ENCODE measurements around the gene MYO16.
"Not testable (repeated sequence)": the region's sequence is repeated elsewhere in the genome, so short reads cannot be mapped to it uniquely, and the experiment has no call there.

MYO16 gene

DNA sequence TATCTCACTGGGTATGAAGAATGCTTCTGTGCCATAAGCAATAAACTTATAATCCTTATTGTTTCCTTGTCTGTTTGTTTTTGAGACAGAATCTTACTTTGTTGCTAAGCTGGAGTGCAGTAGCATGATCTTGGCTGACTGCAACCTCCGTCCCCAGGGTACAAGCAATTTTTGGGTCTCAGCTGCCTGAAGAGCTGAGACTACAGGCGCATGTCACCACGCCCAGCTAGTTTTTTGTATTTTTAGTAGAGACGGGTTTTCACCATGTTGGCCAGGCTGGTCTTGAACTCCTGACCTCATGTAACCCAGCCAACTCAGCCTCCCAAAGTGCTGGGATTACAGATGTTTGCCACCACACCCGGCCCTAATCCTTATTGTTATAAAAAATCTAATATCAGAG, 112.5 kb downstream of the MYO16 start:
- in situ Hi-C loops (cut with MboI; ENCODE audit: low sequenced_read_pairs) = no loop called here

- in situ Hi-C loops (cut with MboI; ENCODE audit: low sequenced_read_pairs) = no loop called here
These were observed 113.5 kb downstream of the MYO16 start for GRCh38 chr13:108742701-108743451.

GRCh38 chr13:108743522-108743921, 114.1 kb downstream of the MYO16 start:
- in situ Hi-C loops (cut with MboI; ENCODE audit: low sequenced_read_pairs) = no loop called here

- in situ Hi-C loops (cut with MboI; ENCODE audit: low sequenced_read_pairs) = no loop called here
These were observed 118.4 kb downstream of the MYO16 start for GRCh38 chr13:108747843-108748242.

DNA sequence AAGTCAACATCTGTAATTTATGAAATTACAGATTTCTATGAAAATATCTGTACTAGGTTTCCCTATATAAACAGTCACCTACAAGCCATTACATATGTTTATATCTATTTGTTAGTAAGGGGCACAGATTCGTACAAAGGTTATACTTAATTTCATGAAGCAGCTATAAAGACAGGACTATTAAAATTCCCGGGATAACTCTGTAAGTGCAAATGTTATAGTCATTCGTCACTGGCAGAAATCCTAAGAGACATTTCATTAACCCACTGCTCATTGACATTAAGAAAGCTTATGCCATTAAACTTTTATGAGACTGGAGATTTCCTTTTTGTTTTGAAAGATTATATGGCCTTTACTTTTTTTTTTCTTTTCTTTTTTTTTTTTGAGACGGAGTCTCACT, 122.9 kb downstream of the MYO16 start:
- in situ Hi-C loops (cut with MboI; ENCODE audit: low sequenced_read_pairs) = no loop called here

DNA sequence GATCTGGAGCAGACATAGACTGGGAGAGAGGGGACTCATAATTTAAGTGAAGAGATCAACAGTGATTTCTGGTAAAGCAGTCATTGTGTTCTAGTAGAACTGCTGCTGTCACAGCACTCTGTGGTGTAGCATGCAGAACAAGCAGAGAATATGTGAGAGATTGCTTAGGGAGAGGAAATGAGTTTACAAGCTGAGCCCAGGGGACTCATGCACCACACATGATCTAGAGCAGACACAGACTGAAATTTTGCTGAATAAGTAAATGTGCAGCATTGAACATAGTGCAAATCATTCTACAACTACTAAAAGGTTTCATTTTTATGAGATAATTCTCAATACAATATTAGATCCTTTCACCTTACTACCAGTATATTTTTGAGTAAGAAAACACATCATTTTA, 125.7 kb downstream of the MYO16 start:
- in situ Hi-C loops (cut with MboI; ENCODE audit: low sequenced_read_pairs) = no loop called here

DNA sequence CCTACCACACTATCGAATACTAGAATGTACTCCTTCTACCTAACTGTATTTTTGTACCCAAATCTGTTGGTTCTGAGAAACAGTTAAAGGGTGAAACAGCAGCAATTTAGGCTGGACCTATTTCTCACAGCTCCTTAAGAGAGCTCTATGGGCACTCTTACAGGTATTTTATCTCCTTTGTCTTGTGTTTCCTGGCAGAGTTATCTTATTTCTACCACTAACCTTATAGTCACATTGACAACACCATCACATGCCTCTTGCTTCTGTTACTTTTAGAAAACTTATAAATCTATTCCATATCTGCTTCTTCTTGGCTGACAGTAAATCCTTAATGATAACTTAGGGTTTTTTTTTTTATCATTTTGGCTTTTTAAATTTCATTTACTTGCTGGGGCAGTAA, 130.7 kb downstream of the MYO16 start:
- in situ Hi-C loops (cut with MboI; ENCODE audit: low sequenced_read_pairs) = no loop called here

- in situ Hi-C loops (cut with MboI; ENCODE audit: low sequenced_read_pairs) = no loop called here
These were observed 131.1 kb downstream of the MYO16 start for GRCh38 chr13:108760541-108760940.

GRCh38 chr13:108768035-108768434, 138.6 kb downstream of the MYO16 start:
- in situ Hi-C loops (cut with MboI; ENCODE audit: low sequenced_read_pairs) = no loop called here

- in situ Hi-C loops (cut with MboI; ENCODE audit: low sequenced_read_pairs) = no loop called here
These were observed 140.0 kb downstream of the MYO16 start for GRCh38 chr13:108769213-108770070.

DNA sequence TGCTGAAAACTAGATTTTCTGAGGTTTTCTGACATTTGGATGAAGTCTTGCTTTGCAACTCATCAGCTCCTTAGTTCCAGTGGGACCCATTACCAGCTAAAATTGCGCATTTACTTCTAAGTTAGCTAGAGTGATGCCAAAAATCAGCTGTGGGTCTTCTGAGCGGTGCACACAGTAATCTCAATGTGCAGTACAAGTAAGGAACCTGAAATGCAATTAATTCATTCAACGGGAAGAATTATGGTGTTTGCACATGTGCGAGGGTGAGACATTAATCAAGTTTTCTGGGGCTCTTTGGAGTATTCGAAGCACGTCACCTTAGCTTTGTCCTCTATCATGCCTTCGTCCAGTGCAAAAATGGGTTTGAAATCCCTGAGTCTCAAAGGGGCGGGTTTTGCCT, 146.2 kb downstream of the MYO16 start:
- in situ Hi-C loops (cut with MboI; ENCODE audit: low sequenced_read_pairs) = no loop called here

DNA sequence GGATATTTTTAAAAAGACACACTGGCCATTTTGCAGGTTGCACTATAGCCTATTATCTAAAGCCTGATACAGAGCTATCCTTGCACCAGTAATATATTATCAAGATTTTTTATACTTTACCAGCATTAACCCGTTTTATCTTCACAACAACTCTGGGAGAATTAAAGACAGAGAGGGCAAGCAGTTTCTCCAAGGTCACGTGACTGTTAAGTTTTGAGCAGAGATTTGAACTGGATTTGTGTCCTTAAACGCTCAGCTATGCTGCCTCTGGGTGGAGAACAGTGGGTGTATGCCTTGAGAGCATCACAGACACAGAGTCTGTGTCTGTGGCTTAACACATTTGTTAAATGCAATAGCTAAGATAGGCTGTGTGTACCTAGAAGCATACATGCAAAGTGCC, 147.2 kb downstream of the MYO16 start:
- in situ Hi-C loops (cut with MboI; ENCODE audit: low sequenced_read_pairs) = no loop called here

DNA sequence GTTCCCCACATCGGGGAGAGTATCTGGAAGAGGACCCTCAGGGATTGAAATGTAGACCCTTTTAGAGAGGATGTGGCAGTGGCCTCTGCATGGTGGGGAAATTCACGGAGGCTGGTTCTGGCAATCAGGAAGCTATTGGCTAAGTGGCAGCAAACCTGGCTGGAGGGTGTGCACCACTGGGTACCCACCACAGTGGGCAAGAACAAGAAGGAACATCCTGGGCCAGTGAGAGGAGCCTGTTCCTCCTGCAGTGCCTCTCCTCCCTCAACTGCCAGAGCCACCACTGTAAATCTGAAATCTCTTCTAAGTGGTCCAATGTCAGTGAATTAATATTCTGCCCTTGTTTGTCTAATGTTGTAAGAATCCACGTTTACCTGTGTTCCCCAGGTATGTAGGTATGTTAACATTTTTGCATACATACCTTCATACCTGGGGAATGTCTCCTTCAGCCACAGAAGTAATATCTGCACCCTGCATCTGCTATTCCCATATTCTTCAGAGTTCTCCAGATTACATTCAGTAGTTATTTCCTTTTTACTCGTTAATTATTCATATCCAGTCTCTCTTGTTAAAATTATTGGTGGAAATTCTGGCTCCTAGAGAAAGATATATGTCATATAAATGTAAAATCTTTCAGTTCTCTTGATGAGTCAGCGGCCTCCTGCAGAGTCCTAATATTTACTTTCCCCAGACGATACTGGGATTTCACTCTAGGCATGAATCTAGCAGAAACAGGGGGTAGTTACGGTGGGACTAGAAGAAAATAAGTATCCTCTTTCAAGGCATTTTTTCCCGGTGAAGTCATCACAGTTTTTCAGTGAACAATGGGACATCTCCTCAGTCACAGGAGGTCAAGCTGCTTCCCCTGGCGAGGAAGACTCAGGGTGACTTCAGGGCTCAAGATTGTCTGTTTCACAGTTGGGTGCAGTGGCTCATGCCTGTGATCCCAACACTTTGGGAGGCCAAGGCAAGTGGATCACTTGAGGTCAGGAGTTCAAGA, 148.3 kb downstream of the MYO16 start:
- in situ Hi-C loops (cut with MboI; ENCODE audit: low sequenced_read_pairs) = no loop called here

- in situ Hi-C loops (cut with MboI; ENCODE audit: low sequenced_read_pairs) = no loop called here
These were observed 149.9 kb downstream of the MYO16 start for GRCh38 chr13:108779308-108779707.

DNA sequence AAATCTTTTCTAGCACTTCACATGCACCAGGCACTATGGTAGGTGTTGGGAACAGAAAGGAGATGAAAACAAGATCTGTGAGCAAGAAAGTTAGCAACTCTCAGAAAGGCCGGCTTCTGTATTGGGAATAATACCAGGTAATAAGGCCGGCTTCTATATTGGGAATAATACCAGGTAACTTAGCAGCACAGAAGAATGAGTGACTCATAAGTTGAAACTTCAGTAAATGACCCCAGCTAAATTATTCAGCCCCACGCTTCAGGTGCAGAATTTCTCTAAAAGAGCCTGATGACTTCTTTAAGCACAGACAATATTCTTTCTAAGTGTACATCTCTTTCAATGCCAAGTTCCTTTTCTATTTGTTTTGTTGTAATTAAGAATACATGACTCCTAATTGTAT, 151.3 kb downstream of the MYO16 start:
- in situ Hi-C loops (cut with MboI; ENCODE audit: low sequenced_read_pairs) = no loop called here

DNA sequence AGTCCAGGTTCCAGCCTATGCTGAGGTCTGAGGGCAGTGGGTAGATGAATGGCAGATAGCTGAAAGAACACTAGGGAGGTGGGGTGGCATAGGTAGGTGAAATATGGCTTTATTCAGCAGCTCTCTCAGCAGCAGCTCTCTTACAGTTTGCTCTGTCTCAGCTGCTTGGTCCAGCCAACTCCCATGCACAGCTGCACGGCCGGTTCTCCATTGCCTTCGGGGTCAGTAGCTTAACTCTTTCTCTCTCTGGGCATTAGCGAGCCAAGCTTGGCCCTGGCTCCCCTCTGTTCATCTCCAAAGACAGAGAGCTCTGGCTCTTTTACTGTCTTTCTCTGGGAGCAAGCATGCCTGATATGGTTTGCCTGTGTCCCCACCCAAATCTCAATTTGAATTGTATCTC, 151.9 kb downstream of the MYO16 start:
- in situ Hi-C loops (cut with MboI; ENCODE audit: low sequenced_read_pairs) = no loop called here

DNA sequence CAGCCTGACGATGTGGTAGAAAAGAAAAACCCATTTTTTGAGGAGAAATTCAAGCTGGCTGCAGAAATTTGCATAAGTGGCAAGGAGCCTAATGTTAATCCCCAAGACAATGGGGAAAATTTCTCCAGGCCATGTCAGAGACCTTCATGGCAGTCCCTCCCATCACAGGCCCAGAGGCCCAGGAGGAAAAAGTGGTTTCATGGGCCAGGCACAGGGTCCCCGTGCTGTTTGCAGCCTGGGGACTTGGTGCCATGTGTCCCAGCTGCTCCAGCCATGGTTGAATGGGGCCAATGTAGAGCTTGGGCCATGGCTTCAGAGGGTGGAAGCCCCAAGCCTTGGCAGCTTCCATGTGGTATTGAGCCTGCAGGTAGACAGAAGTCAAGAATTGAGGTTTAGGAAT, 153.1 kb downstream of the MYO16 start:
- in situ Hi-C loops (cut with MboI; ENCODE audit: low sequenced_read_pairs) = not testable (repeated sequence)

DNA sequence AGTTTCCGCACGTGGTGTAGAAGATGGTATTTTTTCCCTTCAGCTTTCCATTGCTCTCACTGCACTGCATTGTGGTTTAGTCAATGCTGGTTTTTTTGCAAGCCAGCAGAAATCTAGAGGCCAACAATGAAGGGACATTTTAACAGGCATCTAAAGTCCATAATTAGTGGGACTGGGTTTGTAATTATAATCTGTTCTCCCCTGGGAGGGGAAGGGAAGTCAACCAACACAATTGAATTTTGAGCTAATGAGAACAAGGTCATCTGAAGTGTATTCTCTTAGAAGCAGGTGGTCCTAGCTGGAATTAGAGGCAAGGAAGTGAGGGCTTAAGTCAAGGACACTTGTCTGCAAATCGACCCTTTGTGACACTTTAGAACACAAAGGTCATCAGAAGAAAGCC, 156.4 kb downstream of the MYO16 start:
- in situ Hi-C loops (cut with MboI; ENCODE audit: low sequenced_read_pairs) = no loop called here

DNA sequence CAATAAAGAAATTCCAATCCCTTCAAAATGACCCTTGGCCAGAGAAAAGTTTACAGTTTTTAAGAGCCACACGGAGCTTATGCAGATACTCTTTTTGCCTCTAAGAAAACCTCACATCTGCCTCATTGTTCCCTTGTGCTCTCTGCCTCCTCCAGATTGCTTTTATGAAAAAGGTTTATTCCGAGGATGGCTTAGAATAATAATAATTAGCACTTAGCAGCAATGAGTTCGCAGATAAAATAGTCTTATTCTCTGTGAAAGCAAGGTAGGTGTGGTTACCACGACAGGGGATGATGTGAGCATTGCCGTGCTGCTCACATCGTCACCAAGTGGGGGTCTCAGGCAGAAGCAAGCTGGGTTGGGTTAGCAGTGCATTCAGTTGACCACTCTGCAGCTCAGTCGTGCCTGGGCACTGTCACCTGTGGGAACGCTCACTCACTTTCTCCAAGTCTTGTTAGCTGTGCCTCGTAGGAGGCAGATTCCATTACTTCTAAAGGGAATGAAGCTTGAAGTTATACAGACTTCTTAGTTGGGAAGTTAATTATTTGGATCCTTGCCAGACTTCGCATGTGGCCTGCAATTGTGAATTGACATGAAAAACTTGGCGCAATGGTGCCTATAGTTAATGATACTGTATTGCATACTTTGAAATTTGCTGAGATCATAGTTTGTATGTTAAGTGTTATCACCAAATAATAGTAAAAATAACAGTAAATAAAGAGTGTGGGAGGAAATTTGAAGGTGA, 157.2 kb downstream of the MYO16 start:
- in situ Hi-C loops (cut with MboI; ENCODE audit: low sequenced_read_pairs) = no loop called here

- in situ Hi-C loops (cut with MboI; ENCODE audit: low sequenced_read_pairs) = no loop called here
These were observed 158.4 kb downstream of the MYO16 start for GRCh38 chr13:108787700-108788414.

Data from hTERT RPE-1 (cell line).